SJSA1 (cell line): ENCODE results near the gene LCOR. TPM values are rescaled to one million over a fixed set of nuclear protein-coding genes. Genes with fewer than 3 reads are reported as not detected.

Source experiments
- DNase-seq, 2 experiments: peaks; one replicate each; pipeline ENCODE4 v3.0.0-alpha.2; 2015 to 2020; ENCODE audit warnings: low spot score in 2 of 2, low read depth in 1 of 2
- H3K27ac ChIP-seq: fragments of 250-450 bp; sonication (Bioruptor Pico); 2 replicates; pipeline ENCODE4 v1.5.1; 2020; ENCODE audit warnings: mild to moderate bottlenecking, moderate library complexity
- H3K27me3 ChIP-seq: fragments of 250-450 bp; sonication (Bioruptor Pico); replicated peaks from 2 replicates; pipeline ENCODE4 v1.5.1; 2020; ENCODE audit warnings: mild to moderate bottlenecking, moderate library complexity
- H3K36me3 ChIP-seq: fragments of 250-450 bp; sonication (Bioruptor Pico); 2 replicates; pipeline ENCODE4 v1.5.1; 2020; ENCODE audit warnings: mild to moderate bottlenecking
- H3K4me1 ChIP-seq: fragments of 250-450 bp; sonication (Bioruptor Pico); replicated peaks from 2 replicates; pipeline ENCODE4 v1.6.1; 2021; ENCODE audit warnings: mild to moderate bottlenecking
- H3K4me3 ChIP-seq: fragments of 250-450 bp; sonication (Bioruptor Pico); 2 replicates; pipeline ENCODE4 v1.5.1; 2020; ENCODE audit warnings: mild to moderate bottlenecking
- H3K9me3 ChIP-seq: fragments of 250-450 bp; sonication (Bioruptor Pico); replicated peaks from 2 replicates; pipeline ENCODE4 v1.5.1; 2020; ENCODE audit warnings: mild to moderate bottlenecking
- total RNA-seq: library from RNA; depleted of rRNA; stranded (reverse); fragments of >200 nt; shearing (Covaris generic); gene quantifications from 2 replicates; pipeline ENCODE4 v1.2.3, GENCODE V29; 2014

The LCOR gene
- total RNA-seq, 1 experiment from 2014 or later: 15.5 TPM

GRCh38 chr10:96982149-96982930 is 150.2 kb downstream of the LCOR start:
- Histone ChIP-seq H3K27me3 (no peaks in the 10 kb centered on the region), H3K4me1 (no peaks in the 10 kb centered on the region), H3K4me3 (no peak overlapping the region), H3K27ac (no peak overlapping the region), H3K9me3 (no peaks in the 10 kb centered on the region), H3K36me3 (peaks cover 18% of the 10 kb centered on the region)
- DNase-seq: no peak

- no peak overlapping the region for H3K4me3 ChIP-seq
- peaks cover 18% of the 10 kb centered on the region for H3K36me3 ChIP-seq
- no peak for DNase-seq
- no peak overlapping the region for H3K27ac ChIP-seq
- H3K4me1 ChIP-seq: no peaks in the 10 kb centered on the region
- H3K9me3 ChIP-seq: no peaks in the 10 kb centered on the region
- no peaks in the 10 kb centered on the region for H3K27me3 ChIP-seq
These were observed 152.5 kb downstream of the LCOR start for GRCh38 chr10:96984541-96985131.

- no peak overlapping the region for H3K4me3 ChIP-seq
- H3K9me3 ChIP-seq: no peaks in the 10 kb centered on the region
- peaks cover 11% of the 10 kb centered on the region for H3K36me3 ChIP-seq
- peaks cover 11% of the 10 kb centered on the region for H3K4me1 ChIP-seq
- H3K27ac ChIP-seq: no peak overlapping the region
- no peak for DNase-seq
- H3K27me3 ChIP-seq: no peaks in the 10 kb centered on the region
These were observed 154.2 kb downstream of the LCOR start for GRCh38 chr10:96986200-96986856.

GRCh38 chr10:96987141-96987841 is 155.2 kb downstream of the LCOR start:
- no peak overlapping the region for H3K4me3 ChIP-seq
- H3K27me3 ChIP-seq: no peaks in the 10 kb centered on the region
- no peak for DNase-seq
- no peak overlapping the region for H3K27ac ChIP-seq
- peaks cover 3% of the 10 kb centered on the region; the same call in 1 of the 2 replicates for H3K36me3 ChIP-seq
- H3K4me1 ChIP-seq: peaks cover 18% of the 10 kb centered on the region
- H3K9me3 ChIP-seq: no peaks in the 10 kb centered on the region

- no peak overlapping the region for H3K27ac ChIP-seq
These were observed 155.7 kb downstream of the LCOR start for GRCh38 chr10:96987842-96988175.

GRCh38 chr10:96988426-96988825 is 156.3 kb downstream of the LCOR start:
- Histone ChIP-seq H3K36me3 (no peaks in the 10 kb centered on the region), H3K4me3 (no peak overlapping the region), H3K27me3 (no peaks in the 10 kb centered on the region), H3K27ac (no peak overlapping the region), H3K4me1 (peaks cover 28% of the 10 kb centered on the region), H3K9me3 (no peaks in the 10 kb centered on the region)
- DNase-seq: no peak

More at GRCh38 chr10:96987842-96988175, 155.7 kb downstream of the LCOR start:
- H3K4me1 ChIP-seq: peaks cover 24% of the 10 kb centered on the region
- H3K4me3 ChIP-seq: no peak overlapping the region
- no peaks in the 10 kb centered on the region for H3K27me3 ChIP-seq
- H3K9me3 ChIP-seq: no peaks in the 10 kb centered on the region
- DNase-seq: no peak
- H3K36me3 ChIP-seq: no peaks in the 10 kb centered on the region

GRCh38 chr10:96991313-96991841 is 159.3 kb downstream of the LCOR start:
- no peaks in the 10 kb centered on the region for H3K27me3 ChIP-seq
- peak; percentile 81 for DNase-seq
- no peaks in the 10 kb centered on the region for H3K36me3 ChIP-seq
- no peaks in the 10 kb centered on the region for H3K9me3 ChIP-seq
- H3K4me3 ChIP-seq: no peak overlapping the region
- H3K27ac ChIP-seq: peak overlapping the region; percentile 14
- H3K4me1 ChIP-seq: peaks cover 31% of the 10 kb centered on the region

GRCh38 chr10:96992721-96993120 is 160.6 kb downstream of the LCOR start:
- no peak for DNase-seq
- H3K4me3 ChIP-seq: no peak overlapping the region
- H3K27ac ChIP-seq: no peak overlapping the region
- H3K27me3 ChIP-seq: no peaks in the 10 kb centered on the region
- no peaks in the 10 kb centered on the region for H3K36me3 ChIP-seq
- no peaks in the 10 kb centered on the region for H3K9me3 ChIP-seq
- peaks cover 31% of the 10 kb centered on the region for H3K4me1 ChIP-seq

- H3K4me3 ChIP-seq: no peak overlapping the region
- peak in 1 of 2 experiments; percentile 14 for DNase-seq
- no peaks in the 10 kb centered on the region for H3K27me3 ChIP-seq
- no peak overlapping the region for H3K27ac ChIP-seq
- H3K36me3 ChIP-seq: no peaks in the 10 kb centered on the region
- H3K9me3 ChIP-seq: no peaks in the 10 kb centered on the region
- peaks cover 26% of the 10 kb centered on the region for H3K4me1 ChIP-seq
These were observed 163.8 kb downstream of the LCOR start for GRCh38 chr10:96995851-96996250.

- Histone ChIP-seq H3K4me3 (no peak overlapping the region), H3K27ac (no peak overlapping the region), H3K27me3 (no peaks in the 10 kb centered on the region), H3K9me3 (no peaks in the 10 kb centered on the region), H3K4me1 (peaks cover 20% of the 10 kb centered on the region), H3K36me3 (no peaks in the 10 kb centered on the region)
- DNase-seq: no peak
These were observed 164.3 kb downstream of the LCOR start for GRCh38 chr10:96996275-96996965.

GRCh38 chr10:96998329-96998888 is 166.3 kb downstream of the LCOR start:
- no peak for DNase-seq
- H3K9me3 ChIP-seq: no peaks in the 10 kb centered on the region
- no peaks in the 10 kb centered on the region for H3K36me3 ChIP-seq
- no peaks in the 10 kb centered on the region for H3K27me3 ChIP-seq
- H3K27ac ChIP-seq: no peak overlapping the region
- H3K4me3 ChIP-seq: no peak overlapping the region
- peaks cover 3% of the 10 kb centered on the region for H3K4me1 ChIP-seq

- no peak overlapping the region for H3K27ac ChIP-seq
- H3K9me3 ChIP-seq: no peaks in the 10 kb centered on the region; the same call in 1 of the 2 replicates
- no peak for DNase-seq
- H3K27me3 ChIP-seq: no peaks in the 10 kb centered on the region
- no peaks in the 10 kb centered on the region for H3K36me3 ChIP-seq
- H3K4me3 ChIP-seq: no peak overlapping the region
- H3K4me1 ChIP-seq: peaks cover 3% of the 10 kb centered on the region
These were observed 167.2 kb downstream of the LCOR start for GRCh38 chr10:96999337-96999736.

- no peaks in the 10 kb centered on the region for H3K36me3 ChIP-seq
- DNase-seq: no peak
- peaks cover 3% of the 10 kb centered on the region for H3K4me1 ChIP-seq
- H3K27ac ChIP-seq: no peak overlapping the region
- H3K27me3 ChIP-seq: no peaks in the 10 kb centered on the region
- no peak overlapping the region for H3K4me3 ChIP-seq
- no peaks in the 10 kb centered on the region; the same call in 1 of the 2 replicates for H3K9me3 ChIP-seq
These were observed 167.9 kb downstream of the LCOR start for GRCh38 chr10:96999987-97000386.
